ENCODE results near the gene KLHDC1. TPM values are rescaled to one million over a fixed set of nuclear protein-coding genes. Genes with fewer than 3 reads are reported as not detected.

The KLHDC1 gene
- total and polyA plus RNA-seq, 2 donors (not counting 1 experiment from before 2014, with no cell fraction given), result 3.0 to 11.7 TPM

DNA sequence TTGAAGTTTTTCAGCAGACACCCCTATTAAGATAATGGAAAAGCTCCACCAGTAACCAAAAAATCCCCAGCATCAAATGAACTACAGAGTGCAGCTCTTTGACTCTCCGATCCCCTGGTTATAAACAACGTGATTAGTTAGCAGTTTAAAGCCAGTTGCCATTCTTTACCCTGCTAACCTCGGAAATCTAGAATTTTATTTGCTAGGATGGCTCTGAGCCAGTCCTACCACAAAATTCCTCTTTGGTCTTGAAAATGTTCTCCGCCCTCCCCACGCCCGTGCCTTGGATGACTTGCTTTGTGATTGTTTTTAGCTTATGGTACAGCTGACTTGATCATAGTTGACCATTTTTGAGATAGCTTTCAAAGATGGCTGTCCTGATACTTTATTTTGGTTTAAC lies 76.3 kb downstream of the KLHDC1 start:
- CTCF ChIA-PET, result interaction anchor here (0.6 to 5.2 kb wide), 6 partner anchors 83 to 307 kb away, joined by 3 to 35 read pairs (median 8); partner anchors contain the start of genes DNAAF2, LRR1, MGAT2 and NEMF
- H3K36me3 ChIP-seq (replicated peaks in 1 of 2; ENCODE audit: control extremely low read depth in 1 of 2, control insufficient read depth in 1 of 2, extremely low read depth in 1 of 2, insufficient read depth in 2 of 2, low read length in 1 of 2), result peaks cover 0 to 8% of the 10 kb centered on the region in 2 experiments
- WGBS (ENCODE audit: insufficient coverage), result 31% methylated on average over 6 of the region's 6 CpGs
- H3K27ac Mint-ChIP-seq, result peak overlapping the region; percentile 99
- peaks cover 31% of the 10 kb centered on the region for H3K4me1 Mint-ChIP-seq
- peaks cover 33% of the 10 kb centered on the region for H3K79me2 ChIP-seq (ENCODE audit: control insufficient read depth, insufficient read depth, low read length)
- peak overlapping the region; percentile 95 for H2AFZ ChIP-seq (ENCODE audit: insufficient read depth, low read depth, low read length, poor library complexity, severe bottlenecking)
- POLR2A ChIA-PET, result interaction anchor here (1.7 to 3.0 kb wide), 4 partner anchors 12 to 135 kb away, joined by 4 to 35 read pairs (median 10); partner anchors contain the start of genes DNAAF2 and KLHDC1
- peaks cover 15% of the 10 kb centered on the region for H4K20me1 ChIP-seq (ENCODE audit: control insufficient read depth, insufficient read depth, low read length, poor library complexity, severe bottlenecking)
- H3K9me3 Mint-ChIP-seq (ENCODE audit: insufficient read depth), result no peaks in the 10 kb centered on the region
- peak overlapping the region; percentile 53 to 97 (median 76) for H3K4me3 ChIP-seq (ENCODE audit: control extremely low read depth in 1 of 5, extremely low read depth in 1 of 5, insufficient read depth in 1 of 5, low read depth in 2 of 5, low read length in 4 of 5)
- TF ChIP-seq EZH2 (IDR thresholded peaks at IDR 0.05; ENCODE audit: borderline replicate concordance, insufficient read depth, low read depth, low read length, poor library complexity, severe bottlenecking), result no peak
- TF ChIP-seq CTCF (IDR thresholded peaks at IDR 0.05), result no peak
- H3K4me1 ChIP-seq (ENCODE audit: control insufficient read depth in 2 of 2, insufficient read depth in 2 of 2, low read length in 2 of 2), result peaks cover 22 to 29% of the 10 kb centered on the region in 2 donors
- no peaks in the 10 kb centered on the region for H3K27me3 Mint-ChIP-seq
- DNase-seq, result no peak
- H3K4me3 Mint-ChIP-seq, result peak overlapping the region; percentile 98
- intact Hi-C loops (cut with micrococcal nuclease), result loop anchor here (2.0 to 5.0 kb wide), 5 partner anchors 83 to 543 kb away; partner anchors contain the start of genes DMAC2L, L2HGDH, NEMF and RPS29
- no peak for ATAC-seq (ENCODE audit: low read depth)
- no peaks in the 10 kb centered on the region for H3K27me3 ChIP-seq (replicated peaks in 1 of 4; ENCODE audit: control extremely low read depth in 1 of 4, control insufficient read depth in 3 of 4, insufficient read depth in 4 of 4, low read length in 3 of 4)
- H3K4me2 ChIP-seq (replicated peaks; ENCODE audit: low read depth, low read length, poor library complexity, severe bottlenecking), result peak overlapping the region; percentile 95
- H3K27ac ChIP-seq (ENCODE audit: low read length in 2 of 2), result peak overlapping the region; percentile 25 to 91
- peak overlapping the region; percentile 99 for H3K9ac ChIP-seq (ENCODE audit: low read length)
- H3K9me3 ChIP-seq (ENCODE audit: control extremely low read depth in 1 of 3, control insufficient read depth in 2 of 3, insufficient read depth in 1 of 3, low read length in 2 of 3), result no peaks in the 10 kb centered on the region

DNA sequence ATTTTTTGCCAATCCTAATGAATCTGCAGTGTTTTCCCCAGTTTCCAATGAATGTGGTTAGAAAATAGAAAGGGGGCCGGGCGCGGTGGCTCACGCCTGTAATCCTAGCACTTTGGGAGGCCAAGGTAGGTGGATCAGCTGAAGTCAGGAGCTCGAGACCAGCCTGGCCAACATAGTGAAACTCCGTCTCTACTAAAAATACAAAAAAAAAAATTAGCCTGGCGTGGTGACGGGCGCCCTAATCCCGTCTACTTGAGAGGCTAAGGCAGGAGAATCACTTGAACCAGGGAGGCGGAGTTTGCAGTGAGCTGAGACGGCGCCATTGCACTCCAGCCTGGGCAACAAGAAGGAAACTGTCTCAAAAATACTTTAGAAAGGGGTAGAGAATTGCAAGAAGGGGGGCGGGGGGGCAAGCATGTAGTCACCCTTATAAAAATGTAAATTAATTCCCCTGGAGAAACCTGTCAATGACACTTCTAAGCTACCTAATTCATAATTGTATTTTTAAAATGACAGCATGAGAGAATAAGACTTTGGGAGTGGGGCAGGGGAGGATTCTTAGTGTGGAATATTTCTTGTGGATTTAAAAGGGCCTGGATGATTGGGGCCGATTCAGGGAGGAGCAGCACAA lies 76.8 kb downstream of the KLHDC1 start:
- no peak for TF ChIP-seq CTCF (IDR thresholded peaks at IDR 0.05)
- no peak for TF ChIP-seq EZH2 (IDR thresholded peaks at IDR 0.05; ENCODE audit: borderline replicate concordance, insufficient read depth, low read depth, low read length, poor library complexity, severe bottlenecking)
- H3K9ac ChIP-seq (ENCODE audit: low read length), result no peak overlapping the region
- Mint-ChIP-seq H3K27me3 (no peaks in the 10 kb centered on the region), H3K27ac (peak overlapping the region; percentile 99), H3K4me3 (peak overlapping the region; percentile 98), H3K4me1 (peaks cover 31% of the 10 kb centered on the region), H3K9me3 (ENCODE audit: insufficient read depth) (no peaks in the 10 kb centered on the region)
- peaks cover 15% of the 10 kb centered on the region for H4K20me1 ChIP-seq (ENCODE audit: control insufficient read depth, insufficient read depth, low read length, poor library complexity, severe bottlenecking)
- H2AFZ ChIP-seq (ENCODE audit: insufficient read depth, low read depth, low read length, poor library complexity, severe bottlenecking), result no peak overlapping the region
- peaks cover 33% of the 10 kb centered on the region for H3K79me2 ChIP-seq (ENCODE audit: control insufficient read depth, insufficient read depth, low read length)
- peak overlapping the region; percentile 95 for H3K4me2 ChIP-seq (replicated peaks; ENCODE audit: low read depth, low read length, poor library complexity, severe bottlenecking)
- POLR2A ChIA-PET, result interaction anchor here (0.6 to 3.0 kb wide), 4 partner anchors 11 to 183 kb away, joined by 3 to 35 read pairs (median 6); partner anchors contain the start of gene DNAAF2
- intact Hi-C loops (cut with micrococcal nuclease), result loop anchor here (2.0 to 5.0 kb wide), 5 partner anchors 83 to 543 kb away; partner anchors contain the start of genes DMAC2L, L2HGDH, NEMF and RPS29
- peak overlapping the region in 1 of 2 donors; percentile 91 for H3K27ac ChIP-seq (ENCODE audit: low read length in 2 of 2)
- H3K27me3 ChIP-seq (replicated peaks in 1 of 4; ENCODE audit: control extremely low read depth in 1 of 4, control insufficient read depth in 3 of 4, insufficient read depth in 4 of 4, low read length in 3 of 4), result no peaks in the 10 kb centered on the region
- ATAC-seq (ENCODE audit: low read depth), result no peak
- peak overlapping the region in 1 of 5 experiments; percentile 76 for H3K4me3 ChIP-seq (ENCODE audit: control extremely low read depth in 1 of 5, extremely low read depth in 1 of 5, insufficient read depth in 1 of 5, low read depth in 2 of 5, low read length in 4 of 5)
- no peak for DNase-seq
- 98% methylated on average over 7 of the region's 15 CpGs for WGBS (ENCODE audit: insufficient coverage)
- H3K36me3 ChIP-seq (replicated peaks in 1 of 2; ENCODE audit: control extremely low read depth in 1 of 2, control insufficient read depth in 1 of 2, extremely low read depth in 1 of 2, insufficient read depth in 2 of 2, low read length in 1 of 2), result peaks cover 5 to 13% of the 10 kb centered on the region in 2 experiments
- H3K4me1 ChIP-seq (ENCODE audit: control insufficient read depth in 2 of 2, insufficient read depth in 2 of 2, low read length in 2 of 2), result peaks cover 22 to 29% of the 10 kb centered on the region in 2 donors
- CTCF ChIA-PET, result interaction anchor here (0.6 to 5.2 kb wide), 4 partner anchors 14 to 171 kb away, joined by 3 to 35 read pairs (median 3); partner anchors contain the start of genes DNAAF2 and LRR1
- H3K9me3 ChIP-seq (ENCODE audit: control extremely low read depth in 1 of 3, control insufficient read depth in 2 of 3, insufficient read depth in 1 of 3, low read length in 2 of 3), result no peaks in the 10 kb centered on the region
